CD14-positive monocyte (primary cell): Measurements from ENCODE around the gene SCFD1. TPM values are rescaled to one million over a fixed set of nuclear protein-coding genes. Genes with fewer than 3 reads are reported as not detected.
A peak's percentile ranks its signal among the peaks of the same experiment; 100 is the strongest.

Experiments used
- DNase-seq, 3 donors: peaks; one replicate each; pipeline ENCODE4 v3.0.0-alpha.2; 2011 to 2022
- H2AFZ ChIP-seq: 2 replicates; pipeline ENCODE4 v1.6.0; 2012; ENCODE audit warnings: mild to moderate bottlenecking, low read depth, low read length, inconsistent platforms; ENCODE audit not compliant: insufficient read depth, poor library complexity, severe bottlenecking
- H3K27ac ChIP-seq, 2 donors: 1 replicate in 1 of 2; 2 replicates in 1 of 2; pipeline ENCODE4 v1.5.1; 2012 to 2013; ENCODE audit warnings: low read length in 2 of 2, control low read depth in 1 of 2, inconsistent platforms in 1 of 2, low read depth in 1 of 2, mild to moderate bottlenecking in 1 of 2
- H3K27me3 ChIP-seq, 2 donors: one replicate each; pipeline versions ENCODE4 v1.6.0 to v1.6.1; 2011 to 2013; ENCODE audit warnings: low read length in 2 of 2; ENCODE audit not compliant: control insufficient read depth in 2 of 2, insufficient read depth in 2 of 2
- H3K36me3 ChIP-seq, 2 donors: replicated peaks in 1 of 2; 1 replicate in 1 of 2; 2 replicates in 1 of 2; pipeline versions ENCODE4 v1.5.1 to v1.6.1; 2012 to 2013; ENCODE audit warnings: low read length in 2 of 2, control low read depth in 1 of 2, inconsistent platforms in 1 of 2, mild to moderate bottlenecking in 1 of 2; ENCODE audit not compliant: insufficient read depth in 2 of 2, control insufficient read depth in 1 of 2
- H3K4me1 ChIP-seq, 2 donors: 1 replicate in 1 of 2; 2 replicates in 1 of 2; pipeline versions ENCODE4 v1.5.1 to v1.6.1; 2012 to 2013; ENCODE audit warnings: low read length in 2 of 2, control low read depth in 1 of 2, inconsistent platforms in 1 of 2, mild to moderate bottlenecking in 1 of 2, moderate library complexity in 1 of 2; ENCODE audit not compliant: insufficient read depth in 2 of 2, control insufficient read depth in 1 of 2
- H3K4me2 ChIP-seq: replicated peaks from 2 replicates; pipeline ENCODE3; 2012; ENCODE audit warnings: low read length, moderate library complexity, mild to moderate bottlenecking; ENCODE audit not compliant: poor library complexity, severe bottlenecking; ENCODE audit errors: extremely low read depth
- H3K4me3 ChIP-seq, 3 experiments: fragments of 200-600 bp in 1 of 3; sonication (generic) in 1 of 3; replicated peaks in 1 of 3; 1 replicate in 2 of 3; 2 replicates in 1 of 3; pipeline ENCODE4 v1.5.1; 2011 to 2013; ENCODE audit warnings: low read length in 3 of 3, mild to moderate bottlenecking in 3 of 3, control low read depth in 2 of 3, low read depth in 2 of 3, inconsistent platforms in 1 of 3, moderate library complexity in 1 of 3
- H3K79me2 ChIP-seq: 2 replicates; pipeline ENCODE4 v1.6.0; 2012; ENCODE audit warnings: mild to moderate bottlenecking, control low read depth, inconsistent platforms, low read length, moderate library complexity; ENCODE audit not compliant: insufficient read depth
- H3K9ac ChIP-seq: 2 replicates; pipeline ENCODE4 v1.6.0; 2017; ENCODE audit warnings: low read length, mild to moderate bottlenecking; ENCODE audit not compliant: insufficient read depth, poor library complexity, severe bottlenecking
- H3K9me3 ChIP-seq, 2 donors: replicated peaks in 1 of 2; 1 replicate in 1 of 2; 2 replicates in 1 of 2; pipeline versions ENCODE4 v1.5.1 to v1.6.1; 2012 to 2013; ENCODE audit warnings: low read length in 2 of 2, control low read depth in 1 of 2; ENCODE audit not compliant: control insufficient read depth in 1 of 2, insufficient read depth in 1 of 2
- H4K20me1 ChIP-seq: 2 replicates; pipeline ENCODE4 v1.6.0; 2012; ENCODE audit warnings: mild to moderate bottlenecking, low read length, control low read depth, moderate library complexity; ENCODE audit not compliant: insufficient read depth
- H3K27ac Mint-ChIP-seq, 7 donors: one replicate each; pipeline ENCODE4 v1.8.0; 2020; ENCODE audit warnings: mild to moderate bottlenecking in 7 of 7, mixed read lengths in 7 of 7, moderate library complexity in 6 of 7, inconsistent platforms in 2 of 7
- H3K27me3 Mint-ChIP-seq, 3 donors: one replicate each; pipeline ENCODE4 v1.8.0; 2021 to 2022; ENCODE audit warnings: low read depth in 3 of 3, mild to moderate bottlenecking in 3 of 3, mixed read lengths in 3 of 3, moderate library complexity in 3 of 3, inconsistent platforms in 1 of 3
- H3K36me3 Mint-ChIP-seq, 2 donors: one replicate each; pipeline ENCODE4 v1.8.0; 2020; ENCODE audit warnings: mixed read lengths in 2 of 2, inconsistent platforms in 1 of 2, mild to moderate bottlenecking in 1 of 2
- H3K4me1 Mint-ChIP-seq: one replicate; pipeline ENCODE4 v1.8.0; 2020; ENCODE audit warnings: mild to moderate bottlenecking, mixed read lengths
- H3K4me3 Mint-ChIP-seq, 2 donors: one replicate each; pipeline ENCODE4 v1.8.0; 2020; ENCODE audit warnings: mild to moderate bottlenecking in 2 of 2, mixed read lengths in 2 of 2, moderate library complexity in 1 of 2
- H3K9me3 Mint-ChIP-seq, 7 donors: one replicate each; pipeline ENCODE4 v1.8.0; 2020 to 2022; ENCODE audit warnings: mixed read lengths in 7 of 7, mild to moderate bottlenecking in 6 of 7, moderate library complexity in 6 of 7, inconsistent platforms in 2 of 7
- CTCF ChIP-seq: fragments of 200-600 bp; IDR thresholded peaks from one replicate; pipeline ENCODE4 v1.8.0; 2022; ENCODE audit warnings: antibody characterized with exemption, mild to moderate bottlenecking
- WGBS: methylation state at CpG from one replicate; pipeline ENCODE4 v1.1.5; 2013; ENCODE audit warnings: missing lambda C conversion rate; ENCODE audit not compliant: insufficient coverage; 5-methylcytosine and 5-hydroxymethylcytosine counted together
- intact Hi-C, 2 donors: fragments of 100-400 bp; cut with micrococcal nuclease; formaldehyde crosslinking; loops; one replicate each; pipeline versions ENCODE4 v1.15.0 to v1.15.1; 2023
- polyA plus RNA-seq, 3 donors: library from polyadenylated mRNA; depleted of rRNA in 1 of 3; unstranded in 2 of 3; stranded (reverse) in 1 of 3; fragments of 300-500 nt in 2 of 3; fragments of >200 nt in 1 of 3; fragmentation: Illumina TruSeq in 2 of 3; gene quantifications; 1 replicate in 2 of 3; 2 replicates in 1 of 3; pipeline ENCODE4 v1.2.3, GENCODE V29; 2012 to 2021

Gene SCFD1
- polyA plus RNA-seq, 3 donors, result 33.1 to 64.1 (median 44.9) TPM

GRCh38 chr14:30698463-30698862, 76.3 kb downstream of the SCFD1 start:
- Histone ChIP-seq H2AFZ (no peak overlapping the region), H3K9me3 (no peaks in the 10 kb centered on the region), H3K9ac (no peak overlapping the region), H3K27me3 (no peaks in the 10 kb centered on the region), H4K20me1 (peaks cover 1% of the 10 kb centered on the region), H3K4me1 (no peaks in the 10 kb centered on the region), H3K4me2 (no peak overlapping the region), H3K4me3 (no peak overlapping the region), H3K36me3 (peaks cover 78 to 97% of the 10 kb centered on the region in 2 donors), H3K79me2 (no peaks in the 10 kb centered on the region), H3K27ac (no peak overlapping the region)
- Mint-ChIP-seq H3K27ac (peak overlapping the region in 2 of 7 donors; percentile 24 to 55), H3K4me3 (no peak overlapping the region), H3K27me3 (no peaks in the 10 kb centered on the region), H3K4me1 (no peaks in the 10 kb centered on the region), H3K9me3 (no peaks in the 10 kb centered on the region), H3K36me3 (peaks cover 71 to 75% of the 10 kb centered on the region in 2 donors)
- intact Hi-C loops, result no loop called here
- TF ChIP-seq CTCF, result no peak
- no peak for DNase-seq
- WGBS, result 100% methylated on average over 3 of the region's 5 CpGs

DNA sequence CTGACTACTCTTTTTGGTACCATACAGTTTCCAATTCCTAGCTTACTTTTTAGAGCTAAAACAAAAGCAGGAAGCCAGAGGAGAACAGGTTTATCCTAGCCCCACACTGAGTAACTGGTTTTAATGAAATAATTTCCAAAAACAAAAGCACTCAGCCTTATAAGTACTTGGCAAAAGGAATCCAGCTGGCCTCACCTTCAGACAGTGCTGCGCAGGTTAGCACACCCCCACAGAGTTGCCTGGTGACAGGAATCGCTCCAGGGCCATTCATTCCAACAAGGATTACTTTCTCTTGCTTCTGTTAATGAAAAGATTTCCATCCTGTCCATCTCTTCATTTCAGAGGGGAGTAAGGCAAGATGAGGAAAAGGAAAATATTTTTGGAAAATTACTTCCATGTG, 84.6 kb downstream of the SCFD1 start:
- H3K9ac ChIP-seq, result no peak overlapping the region
- no peak overlapping the region for H3K27ac ChIP-seq
- no peak for TF ChIP-seq CTCF
- peak overlapping the region in 1 of 7 donors; percentile 48 for H3K27ac Mint-ChIP-seq
- no peaks in the 10 kb centered on the region for H3K27me3 Mint-ChIP-seq
- no peak overlapping the region for H3K4me2 ChIP-seq
- no peaks in the 10 kb centered on the region for H3K9me3 Mint-ChIP-seq
- no peak overlapping the region for H3K4me3 ChIP-seq
- no peak for DNase-seq
- H2AFZ ChIP-seq, result no peak overlapping the region
- WGBS, result no CpG with 5 or more reads among the region's 2 CpGs
- no peaks in the 10 kb centered on the region for H3K4me1 ChIP-seq
- no peak overlapping the region for H3K4me3 Mint-ChIP-seq
- H3K4me1 Mint-ChIP-seq, result no peaks in the 10 kb centered on the region
- intact Hi-C loops, result no loop called here
- H4K20me1 ChIP-seq, result no peaks in the 10 kb centered on the region
- peaks cover 56 to 90% of the 10 kb centered on the region in 2 donors for H3K36me3 ChIP-seq
- H3K9me3 ChIP-seq, result no peaks in the 10 kb centered on the region
- no peaks in the 10 kb centered on the region for H3K79me2 ChIP-seq
- H3K27me3 ChIP-seq, result no peaks in the 10 kb centered on the region
- H3K36me3 Mint-ChIP-seq, result peaks cover 52 to 66% of the 10 kb centered on the region in 2 donors
